GM12892 (cell line): ENCODE data around the gene MPC1.

Experiments used
- POLR2A ChIP-seq: IDR thresholded peaks from 2 replicates; pipeline ENCODE4 v1.6.1; 2011; ENCODE audit warnings: low read depth, low read length, control low read depth
- POLR2AphosphoS5 ChIP-seq: IDR thresholded peaks from 2 replicates; pipeline ENCODE4 v1.6.1; 2011; ENCODE audit warnings: low read depth, low read length, control low read depth
- TAF1 ChIP-seq: IDR thresholded peaks from 2 replicates; pipeline ENCODE4 v1.6.1; 2011; ENCODE audit warnings: low read depth, mild to moderate bottlenecking, control low read depth, low read length, borderline replicate concordance

DNA sequence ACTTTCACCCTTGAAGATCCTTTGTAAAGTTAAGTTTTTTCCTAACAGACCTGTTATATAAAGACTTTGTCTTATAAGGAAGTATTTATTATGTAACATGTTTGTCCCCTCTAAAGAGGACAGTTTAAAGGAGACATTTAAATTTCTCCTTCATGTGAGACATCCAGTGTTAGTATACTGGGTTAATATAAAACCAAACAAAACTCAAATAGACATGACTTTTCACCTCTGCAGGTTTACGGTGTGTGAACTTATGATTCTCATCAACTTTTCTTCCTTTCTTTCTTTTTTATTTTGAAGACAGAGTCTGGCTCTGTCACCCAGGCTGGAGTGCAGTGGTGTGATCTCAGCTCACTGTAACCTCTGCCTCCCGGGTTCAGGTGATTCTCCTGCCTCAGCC is 17.4 kb upstream of the MPC1 start:
- TF ChIP-seq POLR2AphosphoS5 (no peak), POLR2A (no peak), TAF1 (no peak)
